ENCODE data around the gene APLNR. TPM values are rescaled to one million over a fixed set of nuclear protein-coding genes. Genes with fewer than 3 reads are reported as not detected.

The APLNR gene
- total and polyA plus RNA-seq, 2 experiments from 2014 or later = 1.9 to 3.9 TPM

DNA sequence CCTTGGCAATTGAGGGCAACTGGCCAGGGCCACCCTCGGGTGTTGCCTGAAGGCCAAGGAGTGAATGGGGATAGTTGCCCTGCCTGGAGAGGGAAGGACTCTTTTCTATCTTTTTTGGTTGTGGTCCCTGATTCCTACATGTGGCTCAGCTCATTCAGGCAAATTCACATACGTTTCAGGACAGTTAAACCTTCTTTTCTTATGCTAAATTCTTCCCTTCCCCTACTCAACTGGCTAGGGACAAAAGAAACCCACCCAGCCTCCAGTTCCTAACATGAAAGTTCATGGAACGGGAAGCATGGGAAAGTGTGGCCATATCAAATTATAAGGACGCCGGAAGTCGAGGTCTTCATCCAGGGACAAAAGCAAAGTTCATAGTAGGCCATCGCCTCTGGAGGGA, 26.3 kb upstream of the APLNR start:
- no peak overlapping the region for H3K4me2 ChIP-seq
- no peaks in the 10 kb centered on the region for H3K36me3 ChIP-seq (replicated peaks; ENCODE audit: insufficient read depth, low read depth)
- no peak for DNase-seq (ENCODE audit: low spot score)
- H3K9me3 ChIP-seq (ENCODE audit: low read depth) = no peaks in the 10 kb centered on the region
- H3K4me1 ChIP-seq (ENCODE audit: insufficient read depth) = no peaks in the 10 kb centered on the region
- TF ChIP-seq, protein P1, sequence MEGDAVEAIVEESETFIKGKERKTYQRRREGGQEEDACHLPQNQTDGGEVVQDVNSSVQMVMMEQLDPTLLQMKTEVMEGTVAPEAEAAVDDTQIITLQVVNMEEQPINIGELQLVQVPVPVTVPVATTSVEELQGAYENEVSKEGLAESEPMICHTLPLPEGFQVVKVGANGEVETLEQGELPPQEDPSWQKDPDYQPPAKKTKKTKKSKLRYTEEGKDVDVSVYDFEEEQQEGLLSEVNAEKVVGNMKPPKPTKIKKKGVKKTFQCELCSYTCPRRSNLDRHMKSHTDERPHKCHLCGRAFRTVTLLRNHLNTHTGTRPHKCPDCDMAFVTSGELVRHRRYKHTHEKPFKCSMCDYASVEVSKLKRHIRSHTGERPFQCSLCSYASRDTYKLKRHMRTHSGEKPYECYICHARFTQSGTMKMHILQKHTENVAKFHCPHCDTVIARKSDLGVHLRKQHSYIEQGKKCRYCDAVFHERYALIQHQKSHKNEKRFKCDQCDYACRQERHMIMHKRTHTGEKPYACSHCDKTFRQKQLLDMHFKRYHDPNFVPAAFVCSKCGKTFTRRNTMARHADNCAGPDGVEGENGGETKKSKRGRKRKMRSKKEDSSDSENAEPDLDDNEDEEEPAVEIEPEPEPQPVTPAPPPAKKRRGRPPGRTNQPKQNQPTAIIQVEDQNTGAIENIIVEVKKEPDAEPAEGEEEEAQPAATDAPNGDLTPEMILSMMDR (IDR thresholded peaks at IDR 0.05; ENCODE audit: poor library complexity) = no peak
- TF ChIP-seq EZH2phosphoT487 (IDR thresholded peaks at IDR 0.05; ENCODE audit: low read depth, severe bottlenecking, unreplicated experiment) (no peak), EZH2 (IDR thresholded peaks at IDR 0.05; ENCODE audit: borderline replicate concordance) (no peak)
- H3K4me3 ChIP-seq = no peak overlapping the region
- no peaks in the 10 kb centered on the region for H3K27me3 ChIP-seq
- H3K79me2 ChIP-seq = no peaks in the 10 kb centered on the region
- no peaks in the 10 kb centered on the region for H4K20me1 ChIP-seq (ENCODE audit: insufficient read depth, poor library complexity, severe bottlenecking)
- WGBS (ENCODE audit: low lambda C conversion rate, missing lambda C conversion rate) = 80% methylated on average over 7 of the region's 7 CpGs
- no peaks in the 10 kb centered on the region for H3K9me2 ChIP-seq (replicated peaks; ENCODE audit: insufficient read depth)
- no peak overlapping the region for H2AFZ ChIP-seq
- no peak overlapping the region for H3K27ac ChIP-seq

DNA sequence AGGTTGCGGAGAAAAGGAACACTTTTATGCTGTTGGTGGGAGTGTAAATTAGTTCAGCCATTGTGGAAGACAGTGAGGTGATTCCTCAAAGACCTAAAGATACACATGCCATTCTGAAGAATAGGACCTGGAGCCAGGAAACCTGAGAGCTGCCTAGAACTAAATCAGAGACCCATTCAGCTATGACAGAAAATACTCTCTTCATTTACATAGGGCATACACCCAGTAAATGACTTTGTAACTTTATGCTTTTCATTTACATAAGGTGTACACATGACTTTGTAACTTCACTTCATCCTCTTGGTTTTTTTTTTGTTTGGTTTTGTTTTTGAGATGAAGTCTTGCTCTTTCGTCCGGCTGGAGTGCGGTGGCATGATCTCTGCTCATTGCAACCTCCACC, 25.1 kb upstream of the APLNR start:
- Histone ChIP-seq H3K36me3 (replicated peaks; ENCODE audit: insufficient read depth, low read depth) (no peaks in the 10 kb centered on the region), H3K27me3 (no peaks in the 10 kb centered on the region), H3K4me1 (ENCODE audit: insufficient read depth) (no peaks in the 10 kb centered on the region), H2AFZ (no peak overlapping the region), H3K9me3 (ENCODE audit: low read depth) (no peaks in the 10 kb centered on the region), H3K9me2 (replicated peaks; ENCODE audit: insufficient read depth) (no peaks in the 10 kb centered on the region), H3K4me3 (no peak overlapping the region), H3K27ac (no peak overlapping the region), H4K20me1 (ENCODE audit: insufficient read depth, poor library complexity, severe bottlenecking) (no peaks in the 10 kb centered on the region), H3K79me2 (no peaks in the 10 kb centered on the region), H3K4me2 (no peak overlapping the region)
- TF ChIP-seq EZH2phosphoT487 (IDR thresholded peaks at IDR 0.05; ENCODE audit: low read depth, severe bottlenecking, unreplicated experiment) (no peak), EZH2 (IDR thresholded peaks at IDR 0.05; ENCODE audit: borderline replicate concordance) (no peak)
- TF ChIP-seq, protein P1 (IDR thresholded peaks at IDR 0.05; ENCODE audit: poor library complexity) = no peak
- WGBS (ENCODE audit: low lambda C conversion rate, missing lambda C conversion rate) = 71% methylated on average over 4 of the region's 4 CpGs
- no peak for DNase-seq (ENCODE audit: low spot score)

GRCh38 chr11:57260937-57261783, 24.1 kb upstream of the APLNR start:
- H2AFZ ChIP-seq = no peak overlapping the region
- no peaks in the 10 kb centered on the region for H3K27me3 ChIP-seq
- no peaks in the 10 kb centered on the region for H4K20me1 ChIP-seq (ENCODE audit: insufficient read depth, poor library complexity, severe bottlenecking)
- no peaks in the 10 kb centered on the region for H3K9me2 ChIP-seq (replicated peaks; ENCODE audit: insufficient read depth)
- no peak for DNase-seq (ENCODE audit: low spot score)
- no peak overlapping the region for H3K4me3 ChIP-seq
- WGBS (ENCODE audit: low lambda C conversion rate, missing lambda C conversion rate) = 77% methylated on average over 5 of the region's 5 CpGs
- H3K36me3 ChIP-seq (replicated peaks; ENCODE audit: insufficient read depth, low read depth) = no peaks in the 10 kb centered on the region
- H3K9me3 ChIP-seq (ENCODE audit: low read depth) = no peaks in the 10 kb centered on the region
- H3K27ac ChIP-seq = no peak overlapping the region
- H3K79me2 ChIP-seq = no peaks in the 10 kb centered on the region
- H3K4me1 ChIP-seq (ENCODE audit: insufficient read depth) = no peaks in the 10 kb centered on the region
- no peak for TF ChIP-seq EZH2phosphoT487 (IDR thresholded peaks at IDR 0.05; ENCODE audit: low read depth, severe bottlenecking, unreplicated experiment)
- TF ChIP-seq, protein P1 (IDR thresholded peaks at IDR 0.05; ENCODE audit: poor library complexity) = no peak
- TF ChIP-seq EZH2 (IDR thresholded peaks at IDR 0.05; ENCODE audit: borderline replicate concordance) = no peak
- no peak overlapping the region for H3K4me2 ChIP-seq
